ENCODE results near the gene ABHD15. TPM values are rescaled to one million over a fixed set of nuclear protein-coding genes. Genes with fewer than 3 reads are reported as not detected.

The ABHD15 gene
- polyA plus RNA-seq, 3 donors: 3.1 to 4.6 (median 3.6) TPM

GRCh38 chr17:29607557-29608195, 40.8 kb upstream of the ABHD15 start:
- intact Hi-C loops (cut with micrococcal nuclease): no loop called here
- Mint-ChIP-seq H3K27ac (no peak overlapping the region), H3K27me3 (ENCODE audit: low read depth in 3 of 3) (peaks cover 5 to 8% (median 7%) of the 10 kb centered on the region in 3 donors), H3K4me3 (no peak overlapping the region), H3K36me3 (no peaks in the 10 kb centered on the region), H3K4me1 (no peaks in the 10 kb centered on the region), H3K9me3 (no peaks in the 10 kb centered on the region)
- Histone ChIP-seq H4K20me1 (ENCODE audit: insufficient read depth, low read length) (no peaks in the 10 kb centered on the region), H3K79me2 (ENCODE audit: insufficient read depth, low read length) (no peaks in the 10 kb centered on the region), H3K9me3 (replicated peaks in 1 of 2; ENCODE audit: control insufficient read depth in 1 of 2, insufficient read depth in 1 of 2, low read length in 2 of 2) (no peaks in the 10 kb centered on the region), H3K27me3 (ENCODE audit: control insufficient read depth in 2 of 2, insufficient read depth in 2 of 2, low read length in 2 of 2) (peaks cover 0 to 6% of the 10 kb centered on the region in 2 donors), H3K27ac (ENCODE audit: low read depth in 1 of 2, low read length in 2 of 2) (no peak overlapping the region), H3K4me1 (ENCODE audit: control insufficient read depth in 1 of 2, insufficient read depth in 2 of 2, low read length in 2 of 2) (peaks cover 0 to 2% of the 10 kb centered on the region in 2 donors), H3K9ac (ENCODE audit: insufficient read depth, low read length, poor library complexity, severe bottlenecking) (no peak overlapping the region), H3K4me2 (replicated peaks; ENCODE audit: extremely low read depth, low read length, poor library complexity, severe bottlenecking) (no peak overlapping the region), H3K36me3 (replicated peaks in 1 of 2; ENCODE audit: control insufficient read depth in 1 of 2, insufficient read depth in 2 of 2, low read length in 2 of 2) (no peaks in the 10 kb centered on the region), H2AFZ (ENCODE audit: insufficient read depth, low read depth, low read length, poor library complexity, severe bottlenecking) (no peak overlapping the region), H3K4me3 (replicated peaks in 1 of 3; ENCODE audit: low read depth in 2 of 3, low read length in 3 of 3) (no peak overlapping the region)
- no peak for TF ChIP-seq CTCF (IDR thresholded peaks at IDR 0.05)
- 98% methylated on average over 23 of the region's 29 CpGs for WGBS (ENCODE audit: insufficient coverage)
- no peak for DNase-seq

DNA sequence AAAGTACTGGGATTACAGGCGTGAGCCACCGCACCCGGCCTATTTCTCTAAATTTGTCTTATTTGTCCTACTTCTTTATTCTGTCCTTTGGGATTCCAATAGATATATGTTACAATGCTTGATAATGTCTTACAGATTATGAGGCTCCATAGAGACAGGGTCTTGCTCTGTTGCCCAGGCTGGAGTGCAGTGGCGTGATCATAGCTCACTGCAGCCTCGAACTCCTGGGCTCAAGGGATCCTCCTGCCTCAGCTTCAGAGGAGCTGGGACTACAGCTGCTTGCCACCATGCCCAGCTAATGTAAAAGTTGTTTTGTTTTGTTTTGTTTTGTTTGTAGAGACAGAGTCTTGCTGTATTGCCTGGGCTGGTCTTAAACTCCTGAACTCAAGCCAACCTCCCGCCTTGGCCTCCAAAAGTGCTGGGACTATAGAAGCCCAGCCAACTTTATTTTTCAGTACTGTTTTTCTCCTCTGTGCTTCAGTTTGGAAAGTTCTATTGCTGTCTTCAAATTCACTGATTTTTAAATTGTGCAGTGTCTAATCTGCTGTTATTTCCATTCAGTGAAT, 36.4 kb upstream of the ABHD15 start:
- Histone ChIP-seq H3K27me3 (ENCODE audit: control insufficient read depth in 2 of 2, insufficient read depth in 2 of 2, low read length in 2 of 2) (no peaks in the 10 kb centered on the region), H3K9ac (ENCODE audit: insufficient read depth, low read length, poor library complexity, severe bottlenecking) (no peak overlapping the region), H3K4me1 (ENCODE audit: control insufficient read depth in 1 of 2, insufficient read depth in 2 of 2, low read length in 2 of 2) (no peaks in the 10 kb centered on the region), H3K4me2 (replicated peaks; ENCODE audit: extremely low read depth, low read length, poor library complexity, severe bottlenecking) (no peak overlapping the region), H3K9me3 (replicated peaks in 1 of 2; ENCODE audit: control insufficient read depth in 1 of 2, insufficient read depth in 1 of 2, low read length in 2 of 2) (no peaks in the 10 kb centered on the region), H2AFZ (ENCODE audit: insufficient read depth, low read depth, low read length, poor library complexity, severe bottlenecking) (no peak overlapping the region), H3K79me2 (ENCODE audit: insufficient read depth, low read length) (no peaks in the 10 kb centered on the region), H4K20me1 (ENCODE audit: insufficient read depth, low read length) (no peaks in the 10 kb centered on the region), H3K36me3 (replicated peaks in 1 of 2; ENCODE audit: control insufficient read depth in 1 of 2, insufficient read depth in 2 of 2, low read length in 2 of 2) (no peaks in the 10 kb centered on the region), H3K27ac (ENCODE audit: low read depth in 1 of 2, low read length in 2 of 2) (no peak overlapping the region), H3K4me3 (replicated peaks in 1 of 3; ENCODE audit: low read depth in 2 of 3, low read length in 3 of 3) (no peak overlapping the region)
- 94% methylated on average over 2 of the region's 6 CpGs for WGBS (ENCODE audit: insufficient coverage)
- intact Hi-C loops (cut with micrococcal nuclease): no loop called here
- Mint-ChIP-seq H3K36me3 (no peaks in the 10 kb centered on the region), H3K27ac (no peak overlapping the region), H3K9me3 (no peaks in the 10 kb centered on the region), H3K4me3 (no peak overlapping the region), H3K27me3 (ENCODE audit: low read depth in 3 of 3) (peaks cover 3 to 10% (median 7%) of the 10 kb centered on the region in 3 donors), H3K4me1 (no peaks in the 10 kb centered on the region)
- DNase-seq: no peak
- no peak for TF ChIP-seq CTCF (IDR thresholded peaks at IDR 0.05)
